A673 (cell line): ENCODE data around the gene SLC7A1.

Experiments
- EZH2 ChIP-seq: fragments of 200-600 bp; sonication (generic); IDR thresholded peaks from 2 replicates; pipeline ENCODE4 v1.6.1; 2017; ENCODE audit warnings: borderline replicate concordance, low read depth, mild to moderate bottlenecking, mixed read lengths, antibody characterized with exemption, low read length; ENCODE audit not compliant: poor library complexity, severe bottlenecking
- TF ChIP-seq, protein P1 (sequence below): fragments of 300-800, 200-600 bp; sonication (generic); conservative IDR thresholded peaks from 2 replicates; pipeline ENCODE4 v1.5.1; 2017; ENCODE audit warnings: low read depth, mild to moderate bottlenecking, antibody characterized with exemption, low read length, moderate library complexity, mixed read lengths

GRCh38 chr13:29508876-29509252 is 86.6 kb downstream of the SLC7A1 start:
- TF ChIP-seq, protein P1, sequence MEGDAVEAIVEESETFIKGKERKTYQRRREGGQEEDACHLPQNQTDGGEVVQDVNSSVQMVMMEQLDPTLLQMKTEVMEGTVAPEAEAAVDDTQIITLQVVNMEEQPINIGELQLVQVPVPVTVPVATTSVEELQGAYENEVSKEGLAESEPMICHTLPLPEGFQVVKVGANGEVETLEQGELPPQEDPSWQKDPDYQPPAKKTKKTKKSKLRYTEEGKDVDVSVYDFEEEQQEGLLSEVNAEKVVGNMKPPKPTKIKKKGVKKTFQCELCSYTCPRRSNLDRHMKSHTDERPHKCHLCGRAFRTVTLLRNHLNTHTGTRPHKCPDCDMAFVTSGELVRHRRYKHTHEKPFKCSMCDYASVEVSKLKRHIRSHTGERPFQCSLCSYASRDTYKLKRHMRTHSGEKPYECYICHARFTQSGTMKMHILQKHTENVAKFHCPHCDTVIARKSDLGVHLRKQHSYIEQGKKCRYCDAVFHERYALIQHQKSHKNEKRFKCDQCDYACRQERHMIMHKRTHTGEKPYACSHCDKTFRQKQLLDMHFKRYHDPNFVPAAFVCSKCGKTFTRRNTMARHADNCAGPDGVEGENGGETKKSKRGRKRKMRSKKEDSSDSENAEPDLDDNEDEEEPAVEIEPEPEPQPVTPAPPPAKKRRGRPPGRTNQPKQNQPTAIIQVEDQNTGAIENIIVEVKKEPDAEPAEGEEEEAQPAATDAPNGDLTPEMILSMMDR, result no peak
- no peak for TF ChIP-seq EZH2
